Hematopoietic multipotent progenitor cell treated with erythropoietin and hydrocortisone succinate and interleukin-3 and kit ligand, for 8 days (in vitro differentiated cells): Measurements from ENCODE around the gene RRP8.

Source experiments
- DNase-seq: peaks from one replicate; pipeline ENCODE4 v3.0.0-alpha.2; 2015

Gene RRP8

GRCh38 chr11:6566704-6567370, 36.6 kb downstream of the RRP8 start:
- DNase-seq: no peak

- DNase-seq: no peak
Measured at GRCh38 chr11:6565988-6566703, 37.3 kb downstream of the RRP8 start.

GRCh38 chr11:6565325-6565724, 38.1 kb downstream of the RRP8 start:
- no peak for DNase-seq

GRCh38 chr11:6563667-6564066, 39.7 kb downstream of the RRP8 start:
- no peak for DNase-seq

- peak; percentile 86 for DNase-seq
Measured at GRCh38 chr11:6563121-6563619, 40.2 kb downstream of the RRP8 start.

GRCh38 chr11:6561288-6561687, 42.1 kb downstream of the RRP8 start:
- no peak for DNase-seq

GRCh38 chr11:6559369-6559768, 44.0 kb downstream of the RRP8 start:
- DNase-seq: no peak

GRCh38 chr11:6557761-6558674, 45.4 kb downstream of the RRP8 start:
- DNase-seq: no peak

GRCh38 chr11:6557063-6557462, 46.4 kb downstream of the RRP8 start:
- no peak for DNase-seq

GRCh38 chr11:6556139-6556949, 47.1 kb downstream of the RRP8 start:
- peak; percentile 35 for DNase-seq

GRCh38 chr11:6554828-6555706, 48.3 kb downstream of the RRP8 start:
- DNase-seq: peak; percentile 96

- no peak for DNase-seq
Measured at GRCh38 chr11:6553634-6554033, 49.8 kb downstream of the RRP8 start.

GRCh38 chr11:6548641-6549040, 54.8 kb downstream of the RRP8 start:
- DNase-seq: no peak

GRCh38 chr11:6548121-6548520, 55.3 kb downstream of the RRP8 start:
- DNase-seq: no peak

- DNase-seq: no peak
Measured at GRCh38 chr11:6547177-6547576, 56.2 kb downstream of the RRP8 start.

GRCh38 chr11:6546735-6547134, 56.7 kb downstream of the RRP8 start:
- no peak for DNase-seq

- no peak for DNase-seq
Measured at GRCh38 chr11:6545917-6546605, 57.4 kb downstream of the RRP8 start.
